IPS-NIHi11 (cell line): ENCODE results near the gene PRR35.

Experiments
- DNase-seq: peaks from one replicate; pipeline ENCODE4 v3.0.0; 2012; ENCODE audit warnings: mixed read lengths, low spot score

The PRR35 gene

GRCh38 chr16:549544-550263 lies 10.5 kb upstream of the PRR35 start:
- peak; percentile 82 for DNase-seq

GRCh38 chr16:551210-551609 lies 9.0 kb upstream of the PRR35 start:
- no peak for DNase-seq

- DNase-seq, result no peak
Measured at GRCh38 chr16:552171-552570, 8.0 kb upstream of the PRR35 start.

- no peak for DNase-seq
Measured at GRCh38 chr16:553601-554296, 6.4 kb upstream of the PRR35 start.

DNA sequence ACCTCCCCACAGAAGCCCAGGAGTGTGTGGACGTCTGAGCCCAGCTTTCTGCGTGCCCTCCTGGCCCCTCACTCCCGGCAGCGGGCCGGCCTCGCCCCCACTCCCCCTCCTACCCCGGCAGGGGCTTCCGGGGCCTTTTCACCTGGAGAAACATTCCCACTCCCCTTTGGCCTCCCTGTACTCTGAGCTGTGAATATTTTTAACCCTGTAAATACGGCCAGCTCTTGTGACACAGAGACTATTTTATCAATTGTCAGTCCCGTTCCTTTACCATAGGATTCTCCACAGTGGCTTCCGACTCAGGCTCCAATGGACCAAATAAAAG lies 5.9 kb upstream of the PRR35 start:
- DNase-seq, result no peak

DNA sequence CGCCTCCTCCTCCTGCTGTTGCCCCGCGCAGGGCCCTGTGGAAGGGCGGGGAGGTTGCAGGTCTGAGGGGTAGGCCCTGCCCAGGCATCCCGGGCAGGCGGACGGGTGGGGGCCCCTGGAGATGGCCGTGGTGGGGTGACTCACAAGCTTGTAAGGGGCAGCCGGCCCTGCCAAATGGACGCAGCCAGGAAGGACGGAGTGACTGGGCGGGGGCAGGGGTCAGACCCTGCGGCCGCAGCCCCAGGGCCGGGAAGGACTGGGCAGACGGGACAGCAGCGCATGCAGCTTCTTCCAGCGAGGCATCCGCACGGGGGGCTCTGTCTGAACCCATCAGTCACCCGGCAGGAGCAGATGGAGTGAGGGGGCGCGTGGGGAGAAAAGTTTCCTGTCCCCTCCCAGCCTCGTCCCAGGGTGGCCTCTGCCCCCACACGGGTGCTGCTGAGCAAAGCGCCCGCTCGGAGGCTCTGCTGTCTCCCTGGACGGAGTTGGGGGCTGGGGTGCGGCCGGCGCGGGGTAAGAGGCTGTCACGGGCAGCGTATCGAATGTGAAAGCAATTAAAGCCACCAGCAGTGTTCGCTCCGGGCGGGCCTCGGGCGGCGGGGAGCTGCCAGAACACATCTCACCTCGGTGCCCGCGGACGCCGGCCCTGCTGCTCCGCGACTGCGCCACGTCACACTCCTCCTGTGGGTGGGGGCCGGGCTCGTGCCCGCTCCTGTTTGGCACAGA lies 5.4 kb upstream of the PRR35 start:
- DNase-seq, result no peak

DNA sequence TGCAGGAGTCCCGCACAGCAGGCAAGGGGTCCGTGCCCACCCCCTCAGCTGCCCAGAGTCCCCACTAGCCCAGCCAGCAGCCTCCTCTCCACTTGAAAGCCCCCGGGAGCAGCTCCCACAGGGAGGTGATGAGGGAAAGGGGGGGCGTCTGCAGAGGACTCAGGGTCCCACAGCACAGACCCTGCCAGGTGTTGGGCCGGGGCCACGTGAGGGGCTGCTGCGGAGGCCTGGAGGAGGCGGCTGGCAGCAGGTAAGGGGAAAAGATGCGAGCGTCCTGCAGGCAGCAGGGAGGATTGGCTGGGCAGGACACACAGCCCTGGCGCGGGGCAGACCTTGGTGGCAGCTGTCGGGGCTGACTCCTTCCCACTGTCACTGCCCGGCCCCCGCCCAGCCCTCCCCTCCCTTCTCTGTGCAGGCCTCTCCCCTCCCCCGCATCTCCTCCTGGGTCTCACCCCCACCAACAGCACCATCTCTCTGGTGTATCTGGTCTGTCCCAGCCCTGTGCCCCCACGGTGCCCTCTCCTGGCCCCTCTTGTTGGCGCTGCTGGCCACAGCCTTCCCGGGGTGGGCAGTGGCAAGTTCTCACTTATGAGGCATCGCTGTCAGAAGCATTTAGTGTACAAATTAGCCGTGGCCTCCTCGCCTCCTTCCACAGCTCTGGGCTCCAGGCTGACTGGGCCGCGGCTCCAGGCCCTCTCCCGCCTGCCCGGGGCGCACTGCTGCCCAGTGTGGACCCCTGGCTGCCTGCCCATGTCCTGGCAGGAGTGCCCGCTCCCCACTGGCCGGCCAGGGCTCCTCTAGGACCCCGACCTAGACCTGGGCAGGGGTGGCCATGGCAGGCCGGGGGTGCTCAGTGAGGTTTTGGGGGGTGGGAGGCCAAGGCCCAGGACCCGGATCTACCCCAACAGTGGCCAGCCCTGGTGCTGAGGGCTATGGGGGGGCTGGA lies 4.4 kb upstream of the PRR35 start:
- no peak for DNase-seq

DNA sequence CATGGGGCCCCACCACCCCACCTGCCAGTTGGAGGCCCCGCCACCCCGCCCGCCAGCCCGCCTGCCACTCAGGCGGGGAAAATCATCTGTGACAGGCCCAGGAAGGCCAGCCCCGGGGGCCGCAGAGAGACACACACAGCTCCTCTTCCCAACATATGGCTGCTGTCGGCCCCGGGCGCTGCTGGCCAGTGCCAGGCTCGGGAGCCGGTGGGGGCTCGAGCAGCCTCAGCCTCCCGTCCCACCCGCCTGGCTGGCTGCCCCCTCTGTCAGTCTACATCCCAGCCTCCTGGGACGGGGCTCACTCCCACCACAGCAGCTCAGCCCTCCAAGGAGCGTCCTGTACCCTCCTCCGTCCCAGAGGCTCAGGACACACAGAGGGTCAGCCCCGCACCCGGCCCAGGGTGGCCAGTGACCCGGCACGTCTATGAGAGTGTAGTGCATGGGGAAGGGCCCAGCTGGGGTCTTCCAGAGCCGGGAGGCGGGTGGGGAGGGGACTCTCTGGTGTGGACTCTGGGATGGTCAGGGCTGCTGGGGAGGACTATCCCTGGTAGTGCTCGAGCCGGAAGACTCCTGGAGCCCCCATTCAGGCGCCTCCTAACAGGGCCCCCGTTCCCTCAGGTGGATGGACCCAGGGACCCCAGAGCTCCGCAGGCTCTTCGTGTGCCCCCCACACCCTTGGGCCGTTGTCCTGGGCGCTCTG lies 3.6 kb upstream of the PRR35 start:
- no peak for DNase-seq

DNA sequence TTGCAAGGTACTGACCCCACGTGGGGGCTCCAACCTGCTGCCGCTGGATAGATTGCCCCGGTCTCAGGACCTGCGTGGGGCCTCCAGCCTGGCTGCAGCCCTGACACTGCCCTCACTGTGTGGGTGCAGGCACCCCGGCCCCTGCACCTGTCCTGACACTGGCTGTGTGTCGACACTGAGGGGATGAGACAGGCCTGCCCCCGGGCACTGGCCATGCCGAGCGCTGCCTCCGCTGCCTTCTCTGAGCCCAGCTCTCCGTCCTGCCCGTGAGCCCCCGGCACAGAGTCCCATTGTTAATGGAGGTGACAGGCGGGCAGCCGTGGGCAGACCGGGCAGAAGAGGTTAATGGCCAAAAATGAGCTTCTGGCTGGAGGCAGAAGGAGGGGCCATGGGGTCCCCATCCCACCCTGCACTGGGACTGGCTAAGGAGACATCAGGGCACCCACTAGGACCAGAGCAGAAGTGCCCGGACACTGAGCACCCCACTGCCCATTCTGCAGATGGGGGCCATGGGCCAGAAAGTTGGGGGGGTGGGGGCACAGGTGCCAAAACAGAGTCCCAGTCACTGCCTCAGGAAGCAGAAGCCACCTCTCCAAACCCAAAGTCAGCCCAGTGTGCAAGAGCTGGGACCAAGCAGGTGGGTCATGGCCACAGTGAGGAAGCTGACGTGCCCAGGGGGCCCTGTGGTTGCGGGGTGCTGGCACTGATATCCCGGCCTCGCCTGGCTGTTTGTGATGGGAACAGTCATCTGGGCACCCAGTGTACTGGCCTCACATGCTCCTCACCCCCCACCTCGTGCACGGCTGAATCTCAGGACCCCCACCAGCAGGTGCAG lies 2.5 kb upstream of the PRR35 start:
- no peak for DNase-seq

DNA sequence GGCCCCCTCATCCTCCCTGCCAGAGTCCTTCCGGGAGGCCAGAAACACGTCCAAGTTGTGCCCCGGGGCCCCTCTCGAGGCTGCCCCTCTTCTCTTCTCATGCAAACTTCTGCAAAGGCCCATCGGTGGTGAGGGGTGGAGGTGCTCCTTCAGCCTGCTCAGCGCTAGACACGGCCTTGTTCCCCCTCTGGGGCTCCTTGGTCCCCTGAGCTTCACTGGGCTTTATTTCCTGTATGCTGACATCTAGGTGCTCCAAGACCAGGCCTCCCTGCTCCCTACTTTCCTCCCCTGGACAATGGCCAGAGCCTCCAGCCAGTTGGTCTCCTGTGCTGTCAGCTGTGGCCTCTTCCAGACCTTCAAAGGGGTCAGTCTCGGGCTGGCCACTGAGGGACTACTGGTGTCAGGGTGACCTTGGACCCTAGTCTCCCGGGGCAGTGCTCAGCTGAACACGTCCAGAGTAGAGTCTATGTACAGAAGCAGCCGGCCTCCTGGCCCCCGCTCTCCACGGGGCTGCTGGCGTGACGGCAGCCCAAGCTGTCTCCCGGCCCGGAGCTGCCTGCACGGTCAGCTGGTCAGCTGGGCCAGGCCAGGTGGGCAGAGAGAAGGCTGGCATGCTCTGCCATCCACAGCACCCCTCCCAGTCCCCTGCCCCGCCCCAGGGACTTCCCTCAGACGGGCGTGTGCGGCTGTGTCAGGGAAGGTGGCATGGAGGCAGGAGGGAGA lies 1.7 kb upstream of the PRR35 start:
- DNase-seq, result no peak

DNA sequence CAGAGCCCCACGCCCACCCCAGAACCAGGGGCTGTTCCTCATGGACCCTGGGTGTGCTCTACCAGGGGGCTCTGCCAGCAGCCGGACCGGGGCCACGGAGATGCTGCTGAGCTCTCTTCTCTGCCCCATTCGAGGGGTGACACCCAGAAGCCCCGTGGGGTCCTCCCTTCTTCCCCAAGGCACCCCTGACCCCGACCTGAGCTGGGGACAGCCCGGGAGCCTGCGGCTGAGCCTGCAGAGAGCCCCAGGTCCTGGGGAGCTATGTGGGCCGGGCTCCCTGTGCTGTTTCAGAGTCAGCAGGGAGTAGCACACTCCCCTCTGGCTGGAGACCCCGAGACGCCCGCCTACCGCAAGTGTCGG lies 1.2 kb upstream of the PRR35 start:
- no peak for DNase-seq

- peak; percentile 67 for DNase-seq
Measured at GRCh38 chr16:559411-560203, 587 bp upstream of the PRR35 start.

- peak; percentile 69 for DNase-seq
Measured at GRCh38 chr16:560701-561412, 663 bp downstream of the PRR35 start.

DNA sequence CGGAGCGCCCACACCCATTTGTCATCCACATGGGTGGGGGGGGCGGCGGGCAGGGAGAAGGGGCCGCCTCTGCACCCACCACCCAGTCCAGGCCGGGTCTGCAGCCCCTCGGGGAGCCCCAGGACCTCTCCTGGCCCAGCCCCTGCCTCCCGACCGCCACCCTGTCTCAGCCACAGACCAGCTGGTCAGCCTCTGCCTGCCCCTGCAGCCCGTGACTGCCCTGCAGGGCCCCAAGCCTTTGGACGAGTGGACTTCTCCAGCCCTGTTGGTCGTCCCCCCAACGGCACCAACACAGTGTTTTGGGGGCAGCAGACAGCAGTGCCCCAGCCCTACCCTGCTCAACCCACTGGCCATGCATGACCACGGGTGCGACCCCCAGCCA lies 1.2 kb downstream of the PRR35 start:
- no peak for DNase-seq

DNA sequence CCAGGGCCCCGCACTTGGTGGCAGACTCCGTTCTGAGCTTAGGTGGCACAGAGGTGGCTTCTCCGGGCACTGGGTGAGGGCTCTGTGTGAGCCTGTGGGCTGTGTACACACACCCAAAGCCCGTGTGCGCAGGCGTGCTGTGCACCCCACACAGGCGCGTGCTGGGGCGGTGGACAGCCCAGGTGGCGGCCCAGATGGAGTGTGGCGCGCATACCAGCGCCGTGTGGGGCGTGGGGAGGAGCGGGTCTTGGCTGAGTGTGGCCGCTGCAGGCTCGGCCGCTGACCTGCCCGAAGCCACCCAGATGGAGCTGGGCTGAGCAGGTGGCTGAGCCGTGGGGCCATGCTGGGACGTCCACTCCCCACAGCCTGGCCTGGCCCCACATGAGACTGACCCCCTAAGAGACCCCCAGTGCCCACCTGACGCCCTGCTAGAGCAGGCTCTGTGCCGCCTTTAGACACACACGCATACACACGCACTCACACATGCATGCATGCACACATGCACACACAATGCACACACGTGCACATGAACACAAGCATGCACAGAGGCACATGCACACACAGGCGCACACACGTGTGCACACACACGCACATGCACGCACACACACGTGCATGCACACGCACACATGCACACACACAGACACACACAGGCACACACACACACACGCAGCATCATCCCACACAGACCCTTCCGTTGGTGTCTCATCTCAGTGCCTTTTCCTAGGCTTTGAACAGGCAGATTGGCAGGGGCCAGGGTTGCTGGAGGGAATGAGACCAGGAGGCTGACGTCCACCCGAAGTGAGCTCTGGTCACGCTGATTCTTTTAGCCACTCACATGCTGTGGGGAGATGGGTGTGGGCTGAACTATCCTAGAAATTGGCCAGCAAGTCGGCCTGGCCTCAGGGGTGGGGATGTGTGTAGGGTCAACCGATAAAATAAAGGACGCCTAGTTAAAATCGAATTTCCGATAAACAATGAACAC lies 2.1 kb downstream of the PRR35 start:
- no peak for DNase-seq

- DNase-seq, result no peak
Measured at GRCh38 chr16:563072-563644, 3.0 kb downstream of the PRR35 start.
